Measurements from ENCODE around the gene ZNF710.

DNA sequence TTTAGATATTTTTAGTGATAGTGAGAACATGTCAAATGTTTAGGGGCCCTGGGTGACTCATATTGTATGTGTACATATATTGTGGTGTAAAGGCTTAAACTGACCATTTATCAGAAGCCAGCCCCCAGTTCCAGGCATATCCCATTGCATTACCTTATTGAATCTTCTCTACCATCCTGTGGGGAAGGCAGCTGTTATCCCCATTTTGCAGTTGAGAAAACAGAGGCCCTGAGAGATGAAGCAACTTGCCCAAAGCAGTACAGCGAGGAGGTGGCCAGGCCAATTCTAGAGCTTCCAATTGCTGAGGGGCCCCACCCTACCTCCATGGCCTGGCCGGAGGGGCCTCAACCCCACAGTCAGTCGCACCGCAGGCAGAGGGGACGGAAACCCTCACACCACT, 47.9 kb downstream of the ZNF710 start:
- TF ChIP-seq CTCF (IDR thresholded peaks at IDR 0.05) (no peak), EP300 (IDR thresholded peaks at IDR 0.05; ENCODE audit: low read depth) (no peak), POLR2A (IDR thresholded peaks at IDR 0.05) (no peak), POLR2AphosphoS5 (IDR thresholded peaks at IDR 0.05) (no peak)
